Endothelial cell of umbilical vein (primary cell): Measurements from ENCODE around the gene MAGI3.

Source experiments
- CTCF ChIP-seq, 2 donors: IDR thresholded peaks; 1 replicate in 1 of 2; 2 replicates in 1 of 2; pipeline ENCODE4 v1.5.1; 2011; ENCODE audit warnings: low read length in 2 of 2, mild to moderate bottlenecking in 2 of 2, moderate library complexity in 2 of 2, control low read depth in 1 of 2, inconsistent platforms in 1 of 2, low read depth in 1 of 2; ENCODE audit not compliant: insufficient read depth in 1 of 2; ENCODE audit errors: extremely low read depth in 1 of 2
- EZH2 ChIP-seq: IDR thresholded peaks from 2 replicates; pipeline ENCODE4 v1.6.1; 2012; ENCODE audit warnings: borderline replicate concordance, low read depth, mild to moderate bottlenecking, moderate library complexity, low read length, inconsistent platforms; ENCODE audit not compliant: severe bottlenecking
- MYC ChIP-seq: IDR thresholded peaks from one replicate; pipeline ENCODE4 v1.6.1; 2011; ENCODE audit warnings: mild to moderate bottlenecking, low read depth, low read length
- POLR2A ChIP-seq: IDR thresholded peaks from 2 replicates; pipeline ENCODE4 v1.6.1; 2012; ENCODE audit warnings: low read depth, mild to moderate bottlenecking, control low read depth, low read length
- POLR2AphosphoS5 ChIP-seq: IDR thresholded peaks from 2 replicates; pipeline ENCODE4 v1.6.1; 2012; ENCODE audit warnings: low read depth, mild to moderate bottlenecking, control low read depth, low read length, moderate library complexity; ENCODE audit not compliant: insufficient read depth

DNA sequence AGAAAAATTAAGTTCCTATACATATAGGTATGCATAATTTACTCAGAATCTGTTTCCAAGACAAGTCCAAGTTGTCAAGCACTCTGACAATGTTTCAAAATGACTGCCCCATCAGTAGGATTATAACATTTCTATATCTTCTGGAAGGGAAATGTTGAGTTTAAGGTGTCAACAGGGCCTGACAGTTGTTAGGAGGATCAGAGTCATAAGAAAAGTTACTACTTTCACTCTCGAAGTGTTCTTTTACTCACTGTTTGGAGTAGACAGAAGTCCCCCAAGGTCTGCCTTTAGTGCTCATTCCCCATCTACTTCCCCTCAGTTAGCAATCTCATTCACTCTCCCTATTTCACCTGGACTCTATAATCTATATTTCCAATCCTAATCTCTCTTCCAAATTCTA lies 20.6 kb upstream of the MAGI3 start:
- no peak for TF ChIP-seq CTCF (IDR thresholded peaks at IDR 0.05; ENCODE audit: extremely low read depth in 1 of 2, insufficient read depth in 1 of 2, low read depth in 1 of 2, low read length in 2 of 2)
- no peak for TF ChIP-seq POLR2AphosphoS5
- TF ChIP-seq POLR2A, result no peak
- TF ChIP-seq MYC, result no peak
- no peak for TF ChIP-seq EZH2
